GM23338 (cell line): ENCODE results near the gene MTREX. TPM values are rescaled to one million over a fixed set of nuclear protein-coding genes. Genes with fewer than 3 reads are reported as not detected.

Experiments used
- ATAC-seq: fragments of 200-7000 bp; cut with Tn5 transposase; 3 replicates; pipeline ENCODE4 v1.9.1; 2020
- DNase-seq: peaks from one replicate; pipeline ENCODE4 v3.0.0-alpha.2; 2015; ENCODE audit warnings: low spot score
- H2AFZ ChIP-seq: fragments of 200-600 bp; sonication (generic); 2 replicates; pipeline ENCODE4 v1.8.0; 2016; ENCODE audit warnings: antibody characterized with exemption, mild to moderate bottlenecking, moderate library complexity
- H3F3A ChIP-seq: fragments of 200-600 bp; sonication (generic); replicated peaks from 2 replicates; pipeline ENCODE4 v1.8.0; 2017; ENCODE audit warnings: antibody characterized with exemption, mixed run types, low read depth
- H3K27ac ChIP-seq: fragments of 200-600 bp; sonication (generic); 2 replicates; pipeline ENCODE4 v1.6.1; 2016; ENCODE audit warnings: low read depth
- H3K27me3 ChIP-seq: fragments of 200-600 bp; sonication (generic); 2 replicates; pipeline ENCODE4 v1.8.0; 2016; ENCODE audit warnings: mild to moderate bottlenecking, mixed run types, moderate library complexity; ENCODE audit not compliant: insufficient read depth
- H3K36me3 ChIP-seq: fragments of 200-600 bp; sonication (generic); 2 replicates; pipeline ENCODE4 v1.8.0; 2016; ENCODE audit warnings: mild to moderate bottlenecking; ENCODE audit not compliant: insufficient read depth
- H3K4me1 ChIP-seq: fragments of 200-600 bp; sonication (generic); 2 replicates; pipeline ENCODE4 v1.8.0; 2016; ENCODE audit warnings: mild to moderate bottlenecking, moderate library complexity; ENCODE audit not compliant: insufficient read depth
- H3K4me2 ChIP-seq: fragments of 200-600 bp; sonication (generic); 2 replicates; pipeline ENCODE4 v1.7.1; 2017; ENCODE audit warnings: mixed run types
- H3K4me3 ChIP-seq: fragments of 200-600 bp; sonication (generic); 2 replicates; pipeline ENCODE4 v1.6.1; 2016; ENCODE audit warnings: mixed run types
- H3K79me2 ChIP-seq: fragments of 200-600 bp; sonication (generic); replicated peaks from 2 replicates; pipeline ENCODE4 v1.8.0; 2017; ENCODE audit warnings: mild to moderate bottlenecking; ENCODE audit not compliant: insufficient read depth
- H3K9me2 ChIP-seq: fragments of 200-600 bp; sonication (generic); 2 replicates; pipeline ENCODE4 v1.8.0; 2017; ENCODE audit not compliant: insufficient read depth
- H4K20me1 ChIP-seq: fragments of 200-600 bp; sonication (generic); replicated peaks from 2 replicates; pipeline ENCODE4 v1.8.0; 2017; ENCODE audit warnings: mild to moderate bottlenecking; ENCODE audit not compliant: insufficient read depth
- H3K27ac Mint-ChIP-seq: 2 replicates; pipeline ENCODE4 v1.8.0; 2020; ENCODE audit warnings: inconsistent platforms, mild to moderate bottlenecking, moderate library complexity, mixed read lengths
- H3K27me3 Mint-ChIP-seq: 3 replicates; pipeline ENCODE4 v1.8.0; 2022; ENCODE audit warnings: low read depth, mild to moderate bottlenecking, moderate library complexity, mixed read lengths, inconsistent platforms; ENCODE audit not compliant: insufficient read depth, poor library complexity
- H3K36me3 Mint-ChIP-seq: 3 replicates; pipeline ENCODE4 v1.8.0; 2021; ENCODE audit warnings: low read depth, mild to moderate bottlenecking, inconsistent platforms, moderate library complexity, mixed read lengths
- H3K4me1 Mint-ChIP-seq: 3 replicates; pipeline ENCODE4 v1.8.0; 2020; ENCODE audit warnings: mild to moderate bottlenecking, inconsistent platforms, mixed read lengths
- H3K4me3 Mint-ChIP-seq: 3 replicates; pipeline ENCODE4 v1.8.0; 2021; ENCODE audit warnings: moderate library complexity, mild to moderate bottlenecking, inconsistent platforms, mixed read lengths
- H3K9me3 Mint-ChIP-seq: 3 replicates; pipeline ENCODE4 v1.8.0; 2020; ENCODE audit warnings: moderate library complexity, mild to moderate bottlenecking, inconsistent platforms, mixed read lengths
- CREB1 ChIP-seq: fragments of 250-450 bp; sonication (Bioruptor Pico); IDR thresholded peaks from 2 replicates; pipeline ENCODE4 v1.5.0; 2020; ENCODE audit warnings: low read depth, mild to moderate bottlenecking, moderate library complexity
- EZH2 ChIP-seq: fragments of 200-600 bp; sonication (generic); IDR thresholded peaks from one replicate; pipeline ENCODE4 v1.8.0; 2017; ENCODE audit warnings: antibody characterized with exemption, mild to moderate bottlenecking, low read depth; ENCODE audit not compliant: unreplicated experiment
- EZH2phosphoT487 ChIP-seq: fragments of 200-600 bp; sonication (generic); IDR thresholded peaks from one replicate; pipeline ENCODE4 v1.8.1; 2018; ENCODE audit warnings: antibody characterized with exemption; ENCODE audit not compliant: unreplicated experiment
- JUNB ChIP-seq: IDR thresholded peaks from one replicate; pipeline ENCODE4 v1.6.1; 2016; ENCODE audit warnings: antibody characterized with exemption; ENCODE audit not compliant: unreplicated experiment
- NANOG ChIP-seq: IDR thresholded peaks from 2 replicates; pipeline ENCODE4 v1.6.1; 2016; ENCODE audit warnings: antibody characterized with exemption, borderline replicate concordance
- POLR2AphosphoS5 ChIP-seq: IDR thresholded peaks from 2 replicates; pipeline ENCODE4 v1.6.1; 2016; ENCODE audit warnings: antibody characterized with exemption, low read depth
- STAT1 ChIP-seq: IDR thresholded peaks from one replicate; pipeline ENCODE4 v1.6.1; 2016; ENCODE audit warnings: antibody characterized with exemption; ENCODE audit not compliant: unreplicated experiment
- ZNF114 ChIP-seq: fragments of 250-450 bp; sonication (Bioruptor Pico); IDR thresholded peaks from 2 replicates; pipeline ENCODE4 v1.5.0; 2020; ENCODE audit warnings: mild to moderate bottlenecking, moderate library complexity
- ZNF331 ChIP-seq: fragments of 250-450 bp; sonication (Bioruptor Pico); IDR thresholded peaks from 2 replicates; pipeline ENCODE4 v1.5.0; 2020; ENCODE audit warnings: low read depth, mild to moderate bottlenecking, moderate library complexity
- polyA plus RNA-seq: library from polyadenylated mRNA; unstranded; fragments of >200 nt; fragmentation: Nextera tagmentation; extraction: Ambion mirVana; gene quantifications from 2 replicates; pipeline ENCODE4 v1.2.1, GENCODE V29; 2016
- total RNA-seq: library from RNA; depleted of rRNA; stranded (reverse); fragments of >200 nt; shearing (Covaris generic); gene quantifications from 2 replicates; pipeline ENCODE4 v1.2.3, GENCODE V29; 2014
- TF ChIP-seq, protein P1 (sequence below), 2 experiments: fragments of 200-600 bp in 1 of 2; sonication (generic) in 1 of 2; conservative IDR thresholded peaks; 2 replicates each; pipeline versions ENCODE4 v1.5.1 to v1.6.1; 2016 to 2017; ENCODE audit warnings: antibody characterized with exemption in 2 of 2, low read depth in 2 of 2, mild to moderate bottlenecking in 2 of 2, moderate library complexity in 1 of 2
- TF ChIP-seq, protein P2 (sequence below): IDR thresholded peaks from 2 replicates; pipeline ENCODE4 v1.6.1; 2016; ENCODE audit warnings: antibody characterized with exemption
- TF ChIP-seq, protein P3 (sequence below): fragments of 250-450 bp; sonication (Bioruptor Pico); IDR thresholded peaks from 2 replicates; pipeline ENCODE4 v1.5.0; 2020; ENCODE audit warnings: mild to moderate bottlenecking, moderate library complexity
- TF ChIP-seq, protein P4 (sequence below): IDR thresholded peaks from one replicate; pipeline ENCODE4 v1.6.1; 2018; ENCODE audit warnings: antibody characterized with exemption; ENCODE audit not compliant: unreplicated experiment

Gene MTREX
- total and polyA plus RNA-seq, 2 experiments from 2014 or later = 47.5 to 94.9 TPM

DNA sequence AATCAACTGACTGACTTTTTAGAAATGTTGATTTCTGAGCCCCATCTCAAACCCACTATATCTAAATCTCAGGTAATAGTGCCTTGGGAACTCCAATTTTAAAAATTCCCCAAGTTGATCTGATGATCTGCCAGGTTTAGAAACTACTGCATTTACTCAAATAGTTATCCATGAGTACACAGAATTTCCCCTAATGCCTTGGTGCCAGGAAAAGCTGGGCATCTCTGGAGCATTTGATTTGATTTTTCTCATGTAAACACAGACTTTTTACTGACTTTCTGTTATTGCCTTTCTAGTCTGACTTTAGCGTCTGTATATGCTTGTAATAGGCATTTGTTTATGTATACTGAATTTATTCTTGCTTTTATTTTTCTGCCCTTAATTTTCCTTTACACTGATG is 35.8 kb downstream of the MTREX start:
- no peak overlapping the region for H3K4me3 Mint-ChIP-seq
- no peak overlapping the region for H2AFZ ChIP-seq
- H3K27me3 ChIP-seq = no peaks in the 10 kb centered on the region
- peaks cover 32% of the 10 kb centered on the region for H3K36me3 ChIP-seq
- no peak overlapping the region for H3K4me2 ChIP-seq
- H3K27ac ChIP-seq = peak overlapping the region; percentile 73
- H3K4me3 ChIP-seq = no peak overlapping the region
- TF ChIP-seq, protein P1, sequence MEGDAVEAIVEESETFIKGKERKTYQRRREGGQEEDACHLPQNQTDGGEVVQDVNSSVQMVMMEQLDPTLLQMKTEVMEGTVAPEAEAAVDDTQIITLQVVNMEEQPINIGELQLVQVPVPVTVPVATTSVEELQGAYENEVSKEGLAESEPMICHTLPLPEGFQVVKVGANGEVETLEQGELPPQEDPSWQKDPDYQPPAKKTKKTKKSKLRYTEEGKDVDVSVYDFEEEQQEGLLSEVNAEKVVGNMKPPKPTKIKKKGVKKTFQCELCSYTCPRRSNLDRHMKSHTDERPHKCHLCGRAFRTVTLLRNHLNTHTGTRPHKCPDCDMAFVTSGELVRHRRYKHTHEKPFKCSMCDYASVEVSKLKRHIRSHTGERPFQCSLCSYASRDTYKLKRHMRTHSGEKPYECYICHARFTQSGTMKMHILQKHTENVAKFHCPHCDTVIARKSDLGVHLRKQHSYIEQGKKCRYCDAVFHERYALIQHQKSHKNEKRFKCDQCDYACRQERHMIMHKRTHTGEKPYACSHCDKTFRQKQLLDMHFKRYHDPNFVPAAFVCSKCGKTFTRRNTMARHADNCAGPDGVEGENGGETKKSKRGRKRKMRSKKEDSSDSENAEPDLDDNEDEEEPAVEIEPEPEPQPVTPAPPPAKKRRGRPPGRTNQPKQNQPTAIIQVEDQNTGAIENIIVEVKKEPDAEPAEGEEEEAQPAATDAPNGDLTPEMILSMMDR (conservative IDR thresholded peaks at IDR 0.05; ENCODE audit: low read depth in 2 of 2) = no peak
- TF ChIP-seq NANOG (no peak), ZNF331 (CRISPR knock-in tag) (no peak), EZH2phosphoT487 (no peak), POLR2AphosphoS5 (no peak), JUNB (no peak), CREB1 (CRISPR knock-in tag) (no peak), ZNF114 (no peak), STAT1 (no peak), EZH2 (no peak)
- TF ChIP-seq, protein P2, sequence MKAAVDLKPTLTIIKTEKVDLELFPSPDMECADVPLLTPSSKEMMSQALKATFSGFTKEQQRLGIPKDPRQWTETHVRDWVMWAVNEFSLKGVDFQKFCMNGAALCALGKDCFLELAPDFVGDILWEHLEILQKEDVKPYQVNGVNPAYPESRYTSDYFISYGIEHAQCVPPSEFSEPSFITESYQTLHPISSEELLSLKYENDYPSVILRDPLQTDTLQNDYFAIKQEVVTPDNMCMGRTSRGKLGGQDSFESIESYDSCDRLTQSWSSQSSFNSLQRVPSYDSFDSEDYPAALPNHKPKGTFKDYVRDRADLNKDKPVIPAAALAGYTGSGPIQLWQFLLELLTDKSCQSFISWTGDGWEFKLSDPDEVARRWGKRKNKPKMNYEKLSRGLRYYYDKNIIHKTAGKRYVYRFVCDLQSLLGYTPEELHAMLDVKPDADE = no peak
- TF ChIP-seq, protein P3, sequence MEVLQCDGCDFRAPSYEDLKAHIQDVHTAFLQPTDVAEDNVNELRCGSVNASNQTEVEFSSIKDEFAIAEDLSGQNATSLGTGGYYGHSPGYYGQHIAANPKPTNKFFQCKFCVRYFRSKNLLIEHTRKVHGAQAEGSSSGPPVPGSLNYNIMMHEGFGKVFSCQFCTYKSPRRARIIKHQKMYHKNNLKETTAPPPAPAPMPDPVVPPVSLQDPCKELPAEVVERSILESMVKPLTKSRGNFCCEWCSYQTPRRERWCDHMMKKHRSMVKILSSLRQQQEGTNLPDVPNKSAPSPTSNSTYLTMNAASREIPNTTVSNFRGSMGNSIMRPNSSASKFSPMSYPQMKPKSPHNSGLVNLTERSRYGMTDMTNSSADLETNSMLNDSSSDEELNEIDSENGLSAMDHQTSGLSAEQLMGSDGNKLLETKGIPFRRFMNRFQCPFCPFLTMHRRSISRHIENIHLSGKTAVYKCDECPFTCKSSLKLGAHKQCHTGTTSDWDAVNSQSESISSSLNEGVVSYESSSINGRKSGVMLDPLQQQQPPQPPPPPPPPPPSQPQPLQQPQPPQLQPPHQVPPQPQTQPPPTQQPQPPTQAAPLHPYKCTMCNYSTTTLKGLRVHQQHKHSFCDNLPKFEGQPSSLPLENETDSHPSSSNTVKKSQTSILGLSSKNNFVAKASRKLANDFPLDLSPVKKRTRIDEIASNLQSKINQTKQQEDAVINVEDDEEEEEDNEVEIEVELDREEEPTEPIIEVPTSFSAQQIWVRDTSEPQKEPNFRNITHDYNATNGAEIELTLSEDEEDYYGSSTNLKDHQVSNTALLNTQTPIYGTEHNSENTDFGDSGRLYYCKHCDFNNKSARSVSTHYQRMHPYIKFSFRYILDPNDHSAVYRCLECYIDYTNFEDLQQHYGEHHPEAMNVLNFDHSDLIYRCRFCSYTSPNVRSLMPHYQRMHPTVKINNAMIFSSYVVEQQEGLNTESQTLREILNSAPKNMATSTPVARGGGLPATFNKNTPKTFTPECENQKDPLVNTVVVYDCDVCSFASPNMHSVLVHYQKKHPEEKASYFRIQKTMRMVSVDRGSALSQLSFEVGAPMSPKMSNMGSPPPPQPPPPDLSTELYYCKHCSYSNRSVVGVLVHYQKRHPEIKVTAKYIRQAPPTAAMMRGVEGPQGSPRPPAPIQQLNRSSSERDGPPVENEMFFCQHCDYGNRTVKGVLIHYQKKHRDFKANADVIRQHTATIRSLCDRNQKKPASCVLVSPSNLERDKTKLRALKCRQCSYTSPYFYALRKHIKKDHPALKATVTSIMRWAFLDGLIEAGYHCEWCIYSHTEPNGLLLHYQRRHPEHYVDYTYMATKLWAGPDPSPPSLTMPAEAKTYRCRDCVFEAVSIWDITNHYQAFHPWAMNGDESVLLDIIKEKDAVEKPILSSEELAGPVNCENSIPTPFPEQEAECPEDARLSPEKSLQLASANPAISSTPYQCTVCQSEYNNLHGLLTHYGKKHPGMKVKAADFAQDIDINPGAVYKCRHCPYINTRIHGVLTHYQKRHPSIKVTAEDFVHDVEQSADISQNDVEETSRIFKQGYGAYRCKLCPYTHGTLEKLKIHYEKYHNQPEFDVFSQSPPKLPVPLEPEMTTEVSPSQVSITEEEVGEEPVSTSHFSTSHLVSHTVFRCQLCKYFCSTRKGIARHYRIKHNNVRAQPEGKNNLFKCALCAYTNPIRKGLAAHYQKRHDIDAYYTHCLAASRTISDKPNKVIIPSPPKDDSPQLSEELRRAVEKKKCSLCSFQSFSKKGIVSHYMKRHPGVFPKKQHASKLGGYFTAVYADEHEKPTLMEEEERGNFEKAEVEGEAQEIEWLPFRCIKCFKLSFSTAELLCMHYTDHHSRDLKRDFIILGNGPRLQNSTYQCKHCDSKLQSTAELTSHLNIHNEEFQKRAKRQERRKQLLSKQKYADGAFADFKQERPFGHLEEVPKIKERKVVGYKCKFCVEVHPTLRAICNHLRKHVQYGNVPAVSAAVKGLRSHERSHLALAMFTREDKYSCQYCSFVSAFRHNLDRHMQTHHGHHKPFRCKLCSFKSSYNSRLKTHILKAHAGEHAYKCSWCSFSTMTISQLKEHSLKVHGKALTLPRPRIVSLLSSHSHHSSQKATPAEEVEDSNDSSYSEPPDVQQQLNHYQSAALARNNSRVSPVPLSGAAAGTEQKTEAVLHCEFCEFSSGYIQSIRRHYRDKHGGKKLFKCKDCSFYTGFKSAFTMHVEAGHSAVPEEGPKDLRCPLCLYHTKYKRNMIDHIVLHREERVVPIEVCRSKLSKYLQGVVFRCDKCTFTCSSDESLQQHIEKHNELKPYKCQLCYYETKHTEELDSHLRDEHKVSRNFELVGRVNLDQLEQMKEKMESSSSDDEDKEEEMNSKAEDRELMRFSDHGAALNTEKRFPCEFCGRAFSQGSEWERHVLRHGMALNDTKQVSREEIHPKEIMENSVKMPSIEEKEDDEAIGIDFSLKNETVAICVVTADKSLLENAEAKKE (CRISPR knock-in tag) = no peak
- TF ChIP-seq, protein P4, sequence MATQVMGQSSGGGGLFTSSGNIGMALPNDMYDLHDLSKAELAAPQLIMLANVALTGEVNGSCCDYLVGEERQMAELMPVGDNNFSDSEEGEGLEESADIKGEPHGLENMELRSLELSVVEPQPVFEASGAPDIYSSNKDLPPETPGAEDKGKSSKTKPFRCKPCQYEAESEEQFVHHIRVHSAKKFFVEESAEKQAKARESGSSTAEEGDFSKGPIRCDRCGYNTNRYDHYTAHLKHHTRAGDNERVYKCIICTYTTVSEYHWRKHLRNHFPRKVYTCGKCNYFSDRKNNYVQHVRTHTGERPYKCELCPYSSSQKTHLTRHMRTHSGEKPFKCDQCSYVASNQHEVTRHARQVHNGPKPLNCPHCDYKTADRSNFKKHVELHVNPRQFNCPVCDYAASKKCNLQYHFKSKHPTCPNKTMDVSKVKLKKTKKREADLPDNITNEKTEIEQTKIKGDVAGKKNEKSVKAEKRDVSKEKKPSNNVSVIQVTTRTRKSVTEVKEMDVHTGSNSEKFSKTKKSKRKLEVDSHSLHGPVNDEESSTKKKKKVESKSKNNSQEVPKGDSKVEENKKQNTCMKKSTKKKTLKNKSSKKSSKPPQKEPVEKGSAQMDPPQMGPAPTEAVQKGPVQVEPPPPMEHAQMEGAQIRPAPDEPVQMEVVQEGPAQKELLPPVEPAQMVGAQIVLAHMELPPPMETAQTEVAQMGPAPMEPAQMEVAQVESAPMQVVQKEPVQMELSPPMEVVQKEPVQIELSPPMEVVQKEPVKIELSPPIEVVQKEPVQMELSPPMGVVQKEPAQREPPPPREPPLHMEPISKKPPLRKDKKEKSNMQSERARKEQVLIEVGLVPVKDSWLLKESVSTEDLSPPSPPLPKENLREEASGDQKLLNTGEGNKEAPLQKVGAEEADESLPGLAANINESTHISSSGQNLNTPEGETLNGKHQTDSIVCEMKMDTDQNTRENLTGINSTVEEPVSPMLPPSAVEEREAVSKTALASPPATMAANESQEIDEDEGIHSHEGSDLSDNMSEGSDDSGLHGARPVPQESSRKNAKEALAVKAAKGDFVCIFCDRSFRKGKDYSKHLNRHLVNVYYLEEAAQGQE = no peak
- H3K4me1 ChIP-seq = no peaks in the 10 kb centered on the region
- no peak overlapping the region for H3K27ac Mint-ChIP-seq
- no peak for DNase-seq
- no peaks in the 10 kb centered on the region for H3K9me2 ChIP-seq
- peaks cover 60% of the 10 kb centered on the region for H3K36me3 Mint-ChIP-seq
- H4K20me1 ChIP-seq = no peaks in the 10 kb centered on the region
- peaks cover 8% of the 10 kb centered on the region for H3F3A ChIP-seq
- peaks cover 4% of the 10 kb centered on the region; the same call in 2 of the 3 replicates for H3K9me3 Mint-ChIP-seq
- no peak for ATAC-seq
- no peaks in the 10 kb centered on the region for H3K27me3 Mint-ChIP-seq
- H3K4me1 Mint-ChIP-seq = no peaks in the 10 kb centered on the region
- peaks cover 14% of the 10 kb centered on the region for H3K79me2 ChIP-seq
